HepG2 (cell line): Measurements from ENCODE around the gene PPP1R13B. TPM values are rescaled to one million over a fixed set of nuclear protein-coding genes. Genes with fewer than 3 reads are reported as not detected.

Experiments used
- ATAC-seq: fragments of 200-7000 bp; cut with Tn5 transposase; 3 replicates; pipeline ENCODE4 v1.9.1; 2020; ENCODE audit warnings: mild to moderate bottlenecking, moderate library complexity
- BruUV-seq: library from RNA; stranded (reverse); fragments of 400-500 nt; replicated peaks from 2 replicates; lab custom pipeline; 2021; lab: Mats Ljungman, UMichigan
- CTCF ChIA-PET: fragments of 300-600 bp; formaldehyde crosslinking; extraction: SDS; loops from one replicate; lab custom pipeline; 2021; ENCODE audit warnings: low total read pairs, inconsistent platforms, low intra/inter-chr PET ratio; lab: Yijun Ruan, JAX
- POLR2A ChIA-PET: fragments of 350-600 bp; sonication (Branson Sonifier 250); formaldehyde crosslinking; loops from one replicate; lab custom pipeline; 2020; ENCODE audit warnings: antibody characterized with exemption, inconsistent platforms; lab: Yijun Ruan, JAX
- DNase-seq: peaks from one replicate; pipeline ENCODE4 v3.0.0-alpha.2; 2015; ENCODE audit warnings: low spot score
- FAIRE-seq: peaks from 3 replicates; lab custom pipeline; 2011; peaks lifted over from hg19 to GRCh38; lab: Jason Lieb, UNC
- H2AFZ ChIP-seq: one replicate; pipeline ENCODE4 v1.6.1; 2011; ENCODE audit warnings: low read length, inconsistent platforms
- H3K27ac ChIP-seq: fragments of 300-600 bp; 3 replicates; pipeline ENCODE4 v1.8.0; 2011; ENCODE audit warnings: mixed run types, mild to moderate bottlenecking, mixed read lengths, low read length, inconsistent platforms; ENCODE audit not compliant: insufficient read depth; ENCODE audit errors: extremely low read length
- H3K27me3 ChIP-seq, 2 experiments: fragments of 200-600 bp in 1 of 2; 2 replicates in 1 of 2; 3 replicates in 1 of 2; pipeline versions ENCODE4 v1.6.0 to v1.8.0; 2011; ENCODE audit warnings: low read length in 2 of 2, mild to moderate bottlenecking in 2 of 2, moderate library complexity in 2 of 2, inconsistent platforms in 1 of 2; ENCODE audit not compliant: insufficient read depth in 2 of 2, control insufficient read depth in 1 of 2
- H3K36me3 ChIP-seq, 2 experiments: fragments of 200-600 bp in 1 of 2; replicated peaks in 1 of 2; 2 replicates in 1 of 2; 3 replicates in 1 of 2; pipeline versions ENCODE4 v1.5.1 to v1.8.0; 2011; ENCODE audit warnings: low read length in 2 of 2, inconsistent platforms in 1 of 2; ENCODE audit not compliant: insufficient read depth in 2 of 2, control insufficient read depth in 1 of 2
- H3K4me1 ChIP-seq: 2 replicates; pipeline ENCODE4 v1.5.1; 2012; ENCODE audit warnings: low read length, inconsistent platforms; ENCODE audit not compliant: insufficient read depth
- H3K4me2 ChIP-seq: 2 replicates; pipeline ENCODE4 v1.6.0; 2011; ENCODE audit warnings: low read depth, low read length, inconsistent platforms
- H3K4me3 ChIP-seq, 3 experiments: fragments of 200-600 bp in 1 of 3; sonication (generic), shearing (Covaris generic) in 1 of 3; replicated peaks in 1 of 3; 2 replicates each; pipeline ENCODE4 v1.5.1; 2011 to 2016; ENCODE audit warnings: low read length in 3 of 3, inconsistent platforms in 2 of 3, low read depth in 2 of 3, mild to moderate bottlenecking in 2 of 3, control low read depth in 1 of 3, mixed read lengths in 1 of 3; ENCODE audit not compliant: insufficient read depth in 1 of 3
- H3K79me2 ChIP-seq: one replicate; pipeline ENCODE4 v1.6.1; 2011; ENCODE audit warnings: low read length, inconsistent platforms; ENCODE audit not compliant: insufficient read depth
- H3K9ac ChIP-seq: 2 replicates; pipeline ENCODE4 v1.6.0; 2011; ENCODE audit warnings: mild to moderate bottlenecking, low read depth, low read length, inconsistent platforms; ENCODE audit not compliant: insufficient read depth
- H3K9me3 ChIP-seq: 2 replicates; pipeline ENCODE4 v1.5.1; 2012; ENCODE audit warnings: mild to moderate bottlenecking, low read length
- H4K20me1 ChIP-seq: 2 replicates; pipeline ENCODE4 v1.6.0; 2011; ENCODE audit warnings: inconsistent platforms, mild to moderate bottlenecking, low read length, moderate library complexity; ENCODE audit not compliant: insufficient read depth
- EP300 ChIP-seq, 3 experiments: sonication (generic) in 1 of 3; formaldehyde crosslinking in 1 of 3; IDR thresholded peaks; 2 replicates each; pipeline versions ENCODE4 v1.5.1 to v1.6.1; 2011 to 2020; ENCODE audit warnings: low read depth in 2 of 3, low read length in 2 of 3, borderline replicate concordance in 1 of 3, improper control_type of control experiment in 1 of 3, mild to moderate bottlenecking in 1 of 3, missing genetic modification reagents in 1 of 3, moderate library complexity in 1 of 3
- HMGA1 ChIP-seq: sonication (generic); formaldehyde crosslinking; conservative IDR thresholded peaks from 2 replicates; pipeline ENCODE4 v1.4.0; 2020; ENCODE audit warnings: missing genetic modification reagents
- ISL2 ChIP-seq: sonication (generic); formaldehyde crosslinking; IDR thresholded peaks from 2 replicates; pipeline ENCODE4 v1.5.0; 2020; ENCODE audit warnings: missing genetic modification reagents
- KLF15 ChIP-seq: sonication (generic); formaldehyde crosslinking; IDR thresholded peaks from 2 replicates; pipeline ENCODE4 v1.8.1; 2023; ENCODE audit warnings: borderline replicate concordance, mild to moderate bottlenecking, inconsistent platforms, missing genetic modification reagents, mixed read lengths
- MAF1 ChIP-seq: sonication (generic); formaldehyde crosslinking; IDR thresholded peaks from 2 replicates; pipeline ENCODE4 v1.5.0; 2020; ENCODE audit warnings: missing genetic modification reagents, borderline replicate concordance
- MED13 ChIP-seq: sonication (generic); formaldehyde crosslinking; IDR thresholded peaks from 2 replicates; pipeline ENCODE4 v1.5.0; 2020; ENCODE audit warnings: missing genetic modification reagents
- MEF2D ChIP-seq: sonication (generic); formaldehyde crosslinking; IDR thresholded peaks from 2 replicates; pipeline ENCODE4 v1.5.1; 2020; ENCODE audit warnings: mild to moderate bottlenecking, missing genetic modification reagents
- NFKBIZ ChIP-seq: IDR thresholded peaks from 2 replicates; pipeline ENCODE4 v1.6.1; 2018; ENCODE audit warnings: missing genetic modification reagents, missing compliant biosample characterization
- PPARG ChIP-seq: conservative IDR thresholded peaks from 2 replicates; pipeline ENCODE4 v1.6.1; 2016; ENCODE audit warnings: missing biosample characterization, missing genetic modification reagents
- SIN3A ChIP-seq: IDR thresholded peaks from 2 replicates; pipeline ENCODE4 v1.6.1; 2011; ENCODE audit warnings: low read depth, mild to moderate bottlenecking, control low read depth, low read length, borderline replicate concordance
- TBX2 ChIP-seq: sonication (generic); formaldehyde crosslinking; IDR thresholded peaks from 2 replicates; pipeline ENCODE4 v1.5.0; 2020; ENCODE audit warnings: missing genetic modification reagents, mild to moderate bottlenecking, borderline replicate concordance
- ZMYM3 ChIP-seq: sonication (generic); formaldehyde crosslinking; IDR thresholded peaks from 2 replicates; pipeline ENCODE4 v1.5.1; 2020; ENCODE audit warnings: mild to moderate bottlenecking, missing genetic modification reagents
- ZNF552 ChIP-seq: sonication (generic); formaldehyde crosslinking; IDR thresholded peaks from 2 replicates; pipeline ENCODE4 v1.9.0; 2022; ENCODE audit warnings: missing genetic modification reagents, mild to moderate bottlenecking, borderline replicate concordance
- ZNF572 ChIP-seq: sonication (generic); formaldehyde crosslinking; IDR thresholded peaks from 2 replicates; pipeline ENCODE4 v1.5.1; 2020; ENCODE audit warnings: mild to moderate bottlenecking, missing genetic modification reagents
- ZNF577 ChIP-seq: sonication (generic); formaldehyde crosslinking; IDR thresholded peaks from 2 replicates; pipeline ENCODE4 v1.4.0; 2020; ENCODE audit warnings: mild to moderate bottlenecking, low read depth, missing genetic modification reagents, borderline replicate concordance
- ZNF747 ChIP-seq: sonication (generic); formaldehyde crosslinking; IDR thresholded peaks from 2 replicates; pipeline ENCODE4 v1.8.1; 2023; ENCODE audit warnings: missing genetic modification reagents, mild to moderate bottlenecking, borderline replicate concordance
- WGBS: methylation state at CpG from one replicate; pipeline ENCODE4 v1.1.6; 2017; ENCODE audit warnings: low lambda C conversion rate; 5-methylcytosine and 5-hydroxymethylcytosine counted together
- in situ Hi-C: cut with HindIII; loops from 2 replicates; pipeline ENCODE4 v1.10.0; 2017; ENCODE audit warnings: low pct_unique_long_range_greater_than_20kb; ENCODE audit not compliant: extremely low pct_ligation_motif_present
- intact Hi-C: fragments of 100-400 bp; cut with micrococcal nuclease; formaldehyde crosslinking; loops from one replicate; pipeline ENCODE4 v1.10.0; 2022; ENCODE audit not compliant: unreplicated experiment
- polyA plus RNA-seq, 8 experiments: library from polyadenylated mRNA; depleted of rRNA in 3 of 8; stranded (reverse) in 7 of 8; unstranded in 1 of 8; fragments of >200 nt; fragmentation: Illumina TruSeq in 4 of 8; extraction: Trizol in 4 of 8; gene quantifications; 2 replicates each; pipeline versions ENCODE4 v1.2.1 to v1.2.3, GENCODE V29; 2011 to 2016; ENCODE audit warnings: low read depth in 4 of 8, missing spikeins in 1 of 8, mixed read lengths in 1 of 8; ENCODE audit not compliant: insufficient read depth in 1 of 8
- total RNA-seq, 5 experiments: library from RNA; depleted of rRNA; stranded (reverse); fragments of >200 nt; fragmentation: Illumina TruSeq; extraction: Trizol; gene quantifications; 2 replicates each; pipeline ENCODE4 v1.2.3, GENCODE V29; 2016; ENCODE audit warnings: low read depth in 1 of 5
- TF ChIP-seq, protein P1 (sequence below): sonication (generic); formaldehyde crosslinking; IDR thresholded peaks from 2 replicates; pipeline ENCODE4 v1.8.1; 2023; ENCODE audit warnings: mild to moderate bottlenecking, missing genetic modification reagents
- TF ChIP-seq, protein P2 (sequence below): sonication (generic); formaldehyde crosslinking; conservative IDR thresholded peaks from 2 replicates; pipeline ENCODE4 v1.4.0; 2020; ENCODE audit warnings: missing genetic modification reagents
- TF ChIP-seq, protein P3 (sequence below): sonication (generic); formaldehyde crosslinking; IDR thresholded peaks from 2 replicates; pipeline ENCODE4 v1.8.1; 2022; ENCODE audit warnings: mild to moderate bottlenecking, missing genetic modification reagents
- TF ChIP-seq, protein P4 (sequence below): conservative IDR thresholded peaks from 2 replicates; pipeline ENCODE4 v1.6.1; 2018; ENCODE audit warnings: missing genetic modification reagents

PPP1R13B gene
- total and polyA plus RNA-seq, 2 of the 13 experiments (the other 11 are each of a cell fraction or from before 2014, with no cell fraction given), result 4.6 to 9.4 TPM

DNA sequence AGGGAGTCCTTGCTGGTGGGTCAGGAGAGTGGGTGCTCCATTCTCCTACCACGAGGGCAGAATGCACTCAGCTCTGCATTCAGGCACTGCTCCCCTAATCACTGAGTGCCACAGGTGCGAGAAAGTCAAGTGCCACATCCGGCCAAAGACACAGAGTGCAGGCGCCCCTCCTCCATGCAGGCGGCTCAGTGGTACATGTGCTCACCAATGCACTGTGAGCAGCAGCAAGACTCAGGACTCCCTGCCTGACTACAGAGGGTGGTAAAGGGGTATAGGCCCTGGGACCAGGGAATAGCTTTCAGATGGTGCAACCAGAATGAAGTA is 98.9 kb downstream of the PPP1R13B start (continued):
- TF ChIP-seq, protein P1, sequence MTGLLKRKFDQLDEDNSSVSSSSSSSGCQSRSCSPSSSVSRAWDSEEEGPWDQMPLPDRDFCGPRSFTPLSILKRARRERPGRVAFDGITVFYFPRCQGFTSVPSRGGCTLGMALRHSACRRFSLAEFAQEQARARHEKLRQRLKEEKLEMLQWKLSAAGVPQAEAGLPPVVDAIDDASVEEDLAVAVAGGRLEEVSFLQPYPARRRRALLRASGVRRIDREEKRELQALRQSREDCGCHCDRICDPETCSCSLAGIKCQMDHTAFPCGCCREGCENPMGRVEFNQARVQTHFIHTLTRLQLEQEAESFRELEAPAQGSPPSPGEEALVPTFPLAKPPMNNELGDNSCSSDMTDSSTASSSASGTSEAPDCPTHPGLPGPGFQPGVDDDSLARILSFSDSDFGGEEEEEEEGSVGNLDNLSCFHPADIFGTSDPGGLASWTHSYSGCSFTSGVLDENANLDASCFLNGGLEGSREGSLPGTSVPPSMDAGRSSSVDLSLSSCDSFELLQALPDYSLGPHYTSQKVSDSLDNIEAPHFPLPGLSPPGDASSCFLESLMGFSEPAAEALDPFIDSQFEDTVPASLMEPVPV (CRISPR knock-in tag), result no peak
- TF ChIP-seq EP300 (IDR thresholded peaks at IDR 0.05; ENCODE audit: low read depth in 2 of 2, low read length in 2 of 2) (no peak), EP300 (CRISPR knock-in tag; IDR thresholded peaks at IDR 0.05; ENCODE audit: borderline replicate concordance) (no peak), KLF15 (CRISPR knock-in tag) (no peak)

DNA sequence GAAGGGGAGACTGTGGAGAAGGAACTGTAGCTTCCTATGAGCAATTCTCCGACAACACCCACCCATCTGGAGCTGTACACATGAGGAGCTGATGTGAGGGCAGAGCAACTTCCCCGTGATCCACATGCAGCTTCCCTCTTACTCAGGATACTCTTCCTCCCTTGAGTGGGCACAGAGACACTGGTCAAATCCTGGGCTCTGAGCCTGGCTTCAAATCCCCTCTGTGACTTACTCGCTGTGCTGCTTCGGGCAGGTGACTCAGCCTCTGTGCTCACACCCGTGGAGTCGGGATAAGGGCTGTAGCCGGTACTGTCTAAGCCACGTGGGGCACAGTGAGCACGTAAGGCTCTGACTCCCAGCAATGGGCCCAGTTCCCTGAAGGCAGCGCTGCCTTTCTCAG is 100.7 kb downstream of the PPP1R13B start:
- no peaks in the 10 kb centered on the region for H3K9me3 ChIP-seq
- POLR2A ChIA-PET, result no interaction called here
- intact Hi-C loops, result no loop called here
- H3K27me3 ChIP-seq, result no peaks in the 10 kb centered on the region
- BruUV-seq, result no TSS peak
- DNase-seq (no peak), FAIRE-seq (no peak), ATAC-seq (no peak)
- CTCF ChIA-PET, result no interaction called here
- no peaks in the 10 kb centered on the region for H4K20me1 ChIP-seq
- peaks cover 16% of the 10 kb centered on the region for H3K4me1 ChIP-seq
- no peak overlapping the region for H3K4me3 ChIP-seq
- H2AFZ ChIP-seq, result no peak overlapping the region
- H3K9ac ChIP-seq, result no peak overlapping the region
- 100% methylated on average over 3 of the region's 10 CpGs for whole genome bisulfite sequencing
- H3K79me2 ChIP-seq, result no peaks in the 10 kb centered on the region
- in situ Hi-C loops, result no loop called here
- peaks cover 9 to 34% of the 10 kb centered on the region in 2 experiments; a peak in 4 of 5 replicates for H3K36me3 ChIP-seq
- H3K27ac ChIP-seq, result no peak overlapping the region
- no peak overlapping the region for H3K4me2 ChIP-seq
- no peak for TF ChIP-seq ZMYM3
- no peak for TF ChIP-seq ZNF572 (CRISPR knock-in tag)
- no peak for TF ChIP-seq ISL2 (CRISPR knock-in tag)
- no peak for TF ChIP-seq NFKBIZ
- TF ChIP-seq, protein P2, sequence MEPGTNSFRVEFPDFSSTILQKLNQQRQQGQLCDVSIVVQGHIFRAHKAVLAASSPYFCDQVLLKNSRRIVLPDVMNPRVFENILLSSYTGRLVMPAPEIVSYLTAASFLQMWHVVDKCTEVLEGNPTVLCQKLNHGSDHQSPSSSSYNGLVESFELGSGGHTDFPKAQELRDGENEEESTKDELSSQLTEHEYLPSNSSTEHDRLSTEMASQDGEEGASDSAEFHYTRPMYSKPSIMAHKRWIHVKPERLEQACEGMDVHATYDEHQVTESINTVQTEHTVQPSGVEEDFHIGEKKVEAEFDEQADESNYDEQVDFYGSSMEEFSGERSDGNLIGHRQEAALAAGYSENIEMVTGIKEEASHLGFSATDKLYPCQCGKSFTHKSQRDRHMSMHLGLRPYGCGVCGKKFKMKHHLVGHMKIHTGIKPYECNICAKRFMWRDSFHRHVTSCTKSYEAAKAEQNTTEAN (CRISPR knock-in tag), result no peak
- no peak for TF ChIP-seq SIN3A
- TF ChIP-seq, protein P3, sequence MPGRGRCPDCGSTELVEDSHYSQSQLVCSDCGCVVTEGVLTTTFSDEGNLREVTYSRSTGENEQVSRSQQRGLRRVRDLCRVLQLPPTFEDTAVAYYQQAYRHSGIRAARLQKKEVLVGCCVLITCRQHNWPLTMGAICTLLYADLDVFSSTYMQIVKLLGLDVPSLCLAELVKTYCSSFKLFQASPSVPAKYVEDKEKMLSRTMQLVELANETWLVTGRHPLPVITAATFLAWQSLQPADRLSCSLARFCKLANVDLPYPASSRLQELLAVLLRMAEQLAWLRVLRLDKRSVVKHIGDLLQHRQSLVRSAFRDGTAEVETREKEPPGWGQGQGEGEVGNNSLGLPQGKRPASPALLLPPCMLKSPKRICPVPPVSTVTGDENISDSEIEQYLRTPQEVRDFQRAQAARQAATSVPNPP, result no peak
- TF ChIP-seq ZNF552 (CRISPR knock-in tag), result no peak
- no peak for TF ChIP-seq PPARG (CRISPR knock-in tag)
- no peak for TF ChIP-seq TBX2 (CRISPR knock-in tag)
- TF ChIP-seq, protein P4, sequence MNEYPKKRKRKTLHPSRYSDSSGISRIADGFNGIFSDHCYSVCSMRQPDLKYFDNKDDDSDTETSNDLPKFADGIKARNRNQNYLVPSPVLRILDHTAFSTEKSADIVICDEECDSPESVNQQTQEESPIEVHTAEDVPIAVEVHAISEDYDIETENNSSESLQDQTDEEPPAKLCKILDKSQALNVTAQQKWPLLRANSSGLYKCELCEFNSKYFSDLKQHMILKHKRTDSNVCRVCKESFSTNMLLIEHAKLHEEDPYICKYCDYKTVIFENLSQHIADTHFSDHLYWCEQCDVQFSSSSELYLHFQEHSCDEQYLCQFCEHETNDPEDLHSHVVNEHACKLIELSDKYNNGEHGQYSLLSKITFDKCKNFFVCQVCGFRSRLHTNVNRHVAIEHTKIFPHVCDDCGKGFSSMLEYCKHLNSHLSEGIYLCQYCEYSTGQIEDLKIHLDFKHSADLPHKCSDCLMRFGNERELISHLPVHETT, result no peak
- no peak for TF ChIP-seq HMGA1
- no peak for TF ChIP-seq ZNF747 (CRISPR knock-in tag)
- TF ChIP-seq MEF2D (CRISPR knock-in tag), result no peak
- no peak for TF ChIP-seq MED13 (CRISPR knock-in tag)
- no peak for TF ChIP-seq MAF1 (CRISPR knock-in tag)
- TF ChIP-seq ZNF577 (CRISPR knock-in tag), result no peak
